HG03442 (cell line): Measurements from ENCODE around the gene AKNAD1.
"Not testable (repeated sequence)": the region's sequence is repeated elsewhere in the genome, so short reads cannot be mapped to it uniquely, and the experiment has no call there.

Experiments used
- ATAC-seq: cut with Tn5 transposase; IDR thresholded peaks from one replicate; pipeline ENCODE4 v1.9.1; 2021; ENCODE audit warnings: mild to moderate bottlenecking, moderate library complexity; ENCODE audit not compliant: unreplicated experiment

Gene AKNAD1

GRCh38 chr1:108785880-108786279 lies 71.0 kb downstream of the AKNAD1 start:
- ATAC-seq = no peak

GRCh38 chr1:108785264-108785663 lies 71.6 kb downstream of the AKNAD1 start:
- ATAC-seq = no peak

GRCh38 chr1:108781575-108781944 lies 75.3 kb downstream of the AKNAD1 start:
- not testable (repeated sequence) for ATAC-seq

- no peak for ATAC-seq
These were observed 75.8 kb downstream of the AKNAD1 start for GRCh38 chr1:108780937-108781574.

- ATAC-seq = no peak
These were observed 77.4 kb downstream of the AKNAD1 start for GRCh38 chr1:108779455-108779854.

- no peak for ATAC-seq
These were observed 79.1 kb downstream of the AKNAD1 start for GRCh38 chr1:108777839-108778238.

GRCh38 chr1:108767708-108768107 lies 89.2 kb downstream of the AKNAD1 start:
- no peak for ATAC-seq

- ATAC-seq = no peak
These were observed 89.8 kb downstream of the AKNAD1 start for GRCh38 chr1:108767115-108767514.
